Neural cell (in vitro differentiated cells): Measurements from ENCODE around the gene DUOXA1.

Experiments used
- POLR2AphosphoS5 ChIP-seq: IDR thresholded peaks from 2 replicates; pipeline ENCODE4 v1.6.1; 2012
- TAF1 ChIP-seq: IDR thresholded peaks from 2 replicates; pipeline ENCODE4 v1.6.1; 2012; ENCODE audit warnings: low read depth
- TF ChIP-seq, protein P1 (sequence below): fragments of 450-650 bp; IDR thresholded peaks from 2 replicates; pipeline ENCODE4 v1.5.1; 2014; ENCODE audit warnings: antibody characterized with exemption, mild to moderate bottlenecking, moderate library complexity; ENCODE audit not compliant: poor library complexity, severe bottlenecking
- TF ChIP-seq, protein P2 (sequence below): IDR thresholded peaks from 2 replicates; pipeline ENCODE4 v1.6.1; 2012; ENCODE audit warnings: borderline replicate concordance

DNA sequence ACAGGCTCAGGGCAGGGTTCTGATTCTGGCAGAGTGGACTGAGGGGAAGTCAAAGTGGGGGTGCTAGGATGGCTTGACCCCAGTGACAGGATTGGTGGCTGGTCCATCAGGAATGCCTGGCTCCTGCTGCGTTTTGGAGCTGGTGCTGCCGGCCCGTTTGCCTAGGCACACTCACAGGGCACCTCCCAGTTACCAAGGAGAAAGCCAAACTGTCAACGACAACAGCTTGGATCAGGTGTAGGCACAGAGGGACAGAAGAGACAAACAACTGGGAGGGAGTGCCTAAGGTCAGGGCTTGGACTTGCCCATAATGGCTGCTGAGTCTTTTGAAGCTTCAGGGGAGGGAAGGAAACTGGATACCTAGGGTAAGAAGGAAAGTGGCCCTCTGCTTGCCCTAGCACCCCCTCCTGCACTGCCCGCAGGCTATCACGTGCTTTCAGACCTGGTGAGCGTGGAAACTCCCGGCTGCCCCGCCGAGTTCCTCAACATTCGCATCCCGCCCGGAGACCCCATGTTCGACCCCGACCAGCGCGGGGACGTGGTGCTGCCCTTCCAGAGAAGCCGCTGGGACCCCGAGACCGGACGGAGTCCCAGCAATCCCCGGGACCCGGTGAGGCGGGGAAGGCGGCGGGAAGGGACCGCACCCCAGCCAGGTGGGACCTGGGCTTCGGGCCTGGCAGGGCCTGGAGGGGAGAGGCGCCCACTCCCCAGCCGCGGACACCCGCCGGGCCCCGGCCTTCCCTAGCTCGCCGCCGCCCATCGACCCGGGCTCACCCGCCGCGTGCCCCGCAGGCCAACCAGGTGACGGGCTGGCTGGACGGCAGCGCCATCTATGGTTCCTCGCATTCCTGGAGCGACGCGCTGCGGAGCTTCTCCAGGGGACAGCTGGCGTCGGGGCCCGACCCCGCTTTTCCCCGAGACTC, 5.3 kb upstream of the DUOXA1 start:
- TF ChIP-seq, protein P1, sequence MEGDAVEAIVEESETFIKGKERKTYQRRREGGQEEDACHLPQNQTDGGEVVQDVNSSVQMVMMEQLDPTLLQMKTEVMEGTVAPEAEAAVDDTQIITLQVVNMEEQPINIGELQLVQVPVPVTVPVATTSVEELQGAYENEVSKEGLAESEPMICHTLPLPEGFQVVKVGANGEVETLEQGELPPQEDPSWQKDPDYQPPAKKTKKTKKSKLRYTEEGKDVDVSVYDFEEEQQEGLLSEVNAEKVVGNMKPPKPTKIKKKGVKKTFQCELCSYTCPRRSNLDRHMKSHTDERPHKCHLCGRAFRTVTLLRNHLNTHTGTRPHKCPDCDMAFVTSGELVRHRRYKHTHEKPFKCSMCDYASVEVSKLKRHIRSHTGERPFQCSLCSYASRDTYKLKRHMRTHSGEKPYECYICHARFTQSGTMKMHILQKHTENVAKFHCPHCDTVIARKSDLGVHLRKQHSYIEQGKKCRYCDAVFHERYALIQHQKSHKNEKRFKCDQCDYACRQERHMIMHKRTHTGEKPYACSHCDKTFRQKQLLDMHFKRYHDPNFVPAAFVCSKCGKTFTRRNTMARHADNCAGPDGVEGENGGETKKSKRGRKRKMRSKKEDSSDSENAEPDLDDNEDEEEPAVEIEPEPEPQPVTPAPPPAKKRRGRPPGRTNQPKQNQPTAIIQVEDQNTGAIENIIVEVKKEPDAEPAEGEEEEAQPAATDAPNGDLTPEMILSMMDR: peak; percentile 18
- TF ChIP-seq POLR2AphosphoS5: no peak
- TF ChIP-seq TAF1: no peak
- TF ChIP-seq, protein P2, sequence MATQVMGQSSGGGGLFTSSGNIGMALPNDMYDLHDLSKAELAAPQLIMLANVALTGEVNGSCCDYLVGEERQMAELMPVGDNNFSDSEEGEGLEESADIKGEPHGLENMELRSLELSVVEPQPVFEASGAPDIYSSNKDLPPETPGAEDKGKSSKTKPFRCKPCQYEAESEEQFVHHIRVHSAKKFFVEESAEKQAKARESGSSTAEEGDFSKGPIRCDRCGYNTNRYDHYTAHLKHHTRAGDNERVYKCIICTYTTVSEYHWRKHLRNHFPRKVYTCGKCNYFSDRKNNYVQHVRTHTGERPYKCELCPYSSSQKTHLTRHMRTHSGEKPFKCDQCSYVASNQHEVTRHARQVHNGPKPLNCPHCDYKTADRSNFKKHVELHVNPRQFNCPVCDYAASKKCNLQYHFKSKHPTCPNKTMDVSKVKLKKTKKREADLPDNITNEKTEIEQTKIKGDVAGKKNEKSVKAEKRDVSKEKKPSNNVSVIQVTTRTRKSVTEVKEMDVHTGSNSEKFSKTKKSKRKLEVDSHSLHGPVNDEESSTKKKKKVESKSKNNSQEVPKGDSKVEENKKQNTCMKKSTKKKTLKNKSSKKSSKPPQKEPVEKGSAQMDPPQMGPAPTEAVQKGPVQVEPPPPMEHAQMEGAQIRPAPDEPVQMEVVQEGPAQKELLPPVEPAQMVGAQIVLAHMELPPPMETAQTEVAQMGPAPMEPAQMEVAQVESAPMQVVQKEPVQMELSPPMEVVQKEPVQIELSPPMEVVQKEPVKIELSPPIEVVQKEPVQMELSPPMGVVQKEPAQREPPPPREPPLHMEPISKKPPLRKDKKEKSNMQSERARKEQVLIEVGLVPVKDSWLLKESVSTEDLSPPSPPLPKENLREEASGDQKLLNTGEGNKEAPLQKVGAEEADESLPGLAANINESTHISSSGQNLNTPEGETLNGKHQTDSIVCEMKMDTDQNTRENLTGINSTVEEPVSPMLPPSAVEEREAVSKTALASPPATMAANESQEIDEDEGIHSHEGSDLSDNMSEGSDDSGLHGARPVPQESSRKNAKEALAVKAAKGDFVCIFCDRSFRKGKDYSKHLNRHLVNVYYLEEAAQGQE: no peak
